Common myeloid progenitor, CD34-positive (primary cell): Measurements from ENCODE around the gene ERRFI1.

Source experiments
- CTCF ChIA-PET: fragments of 350-600 bp; sonication (Branson Sonifier 250); formaldehyde crosslinking; loops from one replicate; lab custom pipeline; 2021; ENCODE audit warnings: antibody characterized with exemption; lab: Charles Lee
- POLR2A ChIA-PET: fragments of 350-600 bp; sonication (Branson Sonifier 250); formaldehyde crosslinking; loops from one replicate; lab custom pipeline; 2021; ENCODE audit warnings: antibody characterized with exemption; lab: Charles Lee
- DNase-seq, 3 donors: peaks; one replicate each; pipeline versions ENCODE4 v3.0.0 to v3.0.0-alpha.2; 2013
- H3K27ac ChIP-seq, 2 experiments: 1 replicate in 1 of 2; 2 replicates in 1 of 2; pipeline ENCODE4 v1.7.0; 2013; ENCODE audit warnings: inconsistent platforms in 2 of 2, low read length in 2 of 2, mild to moderate bottlenecking in 2 of 2, low read depth in 1 of 2, moderate library complexity in 1 of 2; ENCODE audit not compliant: severe bottlenecking in 2 of 2, insufficient read depth in 1 of 2, poor library complexity in 1 of 2
- H3K27me3 ChIP-seq, 5 experiments: replicated peaks in 2 of 5; 1 replicate in 3 of 5; 2 replicates in 2 of 5; pipeline versions ENCODE4 v1.6.1 to v1.7.0; 2013; ENCODE audit warnings: low read length in 4 of 5, mild to moderate bottlenecking in 2 of 5, moderate library complexity in 2 of 5, inconsistent platforms in 1 of 5; ENCODE audit not compliant: insufficient read depth in 5 of 5, control insufficient read depth in 4 of 5
- H3K36me3 ChIP-seq, 4 experiments: 1 replicate in 2 of 4; 2 replicates in 2 of 4; pipeline versions ENCODE4 v1.6.1 to v1.7.0; 2013; ENCODE audit warnings: low read length in 3 of 4, control low read depth in 1 of 4, mild to moderate bottlenecking in 1 of 4; ENCODE audit not compliant: control insufficient read depth in 4 of 4, insufficient read depth in 4 of 4
- H3K4me1 ChIP-seq, 4 experiments: 1 replicate in 3 of 4; 2 replicates in 1 of 4; pipeline versions ENCODE4 v1.6.1 to v1.7.1; 2013; ENCODE audit warnings: low read length in 3 of 4, mild to moderate bottlenecking in 3 of 4, control low read depth in 1 of 4, inconsistent platforms in 1 of 4, moderate library complexity in 1 of 4; ENCODE audit not compliant: control insufficient read depth in 4 of 4, insufficient read depth in 4 of 4; ENCODE audit errors: control extremely low read depth in 1 of 4
- H3K4me3 ChIP-seq, 7 experiments: 1 replicate in 4 of 7; 2 replicates in 3 of 7; pipeline versions ENCODE4 v1.5.1 to v1.7.0; 2013; ENCODE audit warnings: mild to moderate bottlenecking in 7 of 7, low read length in 6 of 7, moderate library complexity in 6 of 7, inconsistent platforms in 2 of 7, low read depth in 2 of 7, control low read depth in 1 of 7; ENCODE audit not compliant: insufficient read depth in 4 of 7, control insufficient read depth in 1 of 7; ENCODE audit errors: extremely low read depth in 1 of 7
- H3K9me3 ChIP-seq, 5 experiments: 1 replicate in 4 of 5; 2 replicates in 1 of 5; pipeline versions ENCODE4 v1.6.1 to v1.7.1; 2013; ENCODE audit warnings: low read length in 4 of 5, mild to moderate bottlenecking in 2 of 5, inconsistent platforms in 1 of 5, low read depth in 1 of 5, moderate library complexity in 1 of 5; ENCODE audit not compliant: control insufficient read depth in 4 of 5, insufficient read depth in 2 of 5; ENCODE audit errors: control extremely low read depth in 1 of 5
- WGBS: methylation state at CpG from one replicate; pipeline ENCODE4 v1.1.5; 2013; ENCODE audit not compliant: insufficient coverage; 5-methylcytosine and 5-hydroxymethylcytosine counted together

The ERRFI1 gene

GRCh38 chr1:8010080-8010664, 15.9 kb downstream of the ERRFI1 start:
- Histone ChIP-seq H3K27ac (no peak overlapping the region), H3K4me1 (no peaks in the 10 kb centered on the region), H3K9me3 (no peaks in the 10 kb centered on the region), H3K27me3 (peaks cover 0 to under 1% (median 0%) of the 10 kb centered on the region in 5 experiments), H3K4me3 (no peak overlapping the region), H3K36me3 (no peaks in the 10 kb centered on the region)
- WGBS: 92% methylated on average over 8 of the region's 8 CpGs
- DNase-seq: no peak
- ChIA-PET POLR2A (no interaction called here), CTCF (interaction anchor here (0.7 to 10.4 kb wide), 2 partner anchors 8 to 302 kb away, joined by 3 to 89 read pairs; no protein-coding TSS in a partner anchor)

DNA sequence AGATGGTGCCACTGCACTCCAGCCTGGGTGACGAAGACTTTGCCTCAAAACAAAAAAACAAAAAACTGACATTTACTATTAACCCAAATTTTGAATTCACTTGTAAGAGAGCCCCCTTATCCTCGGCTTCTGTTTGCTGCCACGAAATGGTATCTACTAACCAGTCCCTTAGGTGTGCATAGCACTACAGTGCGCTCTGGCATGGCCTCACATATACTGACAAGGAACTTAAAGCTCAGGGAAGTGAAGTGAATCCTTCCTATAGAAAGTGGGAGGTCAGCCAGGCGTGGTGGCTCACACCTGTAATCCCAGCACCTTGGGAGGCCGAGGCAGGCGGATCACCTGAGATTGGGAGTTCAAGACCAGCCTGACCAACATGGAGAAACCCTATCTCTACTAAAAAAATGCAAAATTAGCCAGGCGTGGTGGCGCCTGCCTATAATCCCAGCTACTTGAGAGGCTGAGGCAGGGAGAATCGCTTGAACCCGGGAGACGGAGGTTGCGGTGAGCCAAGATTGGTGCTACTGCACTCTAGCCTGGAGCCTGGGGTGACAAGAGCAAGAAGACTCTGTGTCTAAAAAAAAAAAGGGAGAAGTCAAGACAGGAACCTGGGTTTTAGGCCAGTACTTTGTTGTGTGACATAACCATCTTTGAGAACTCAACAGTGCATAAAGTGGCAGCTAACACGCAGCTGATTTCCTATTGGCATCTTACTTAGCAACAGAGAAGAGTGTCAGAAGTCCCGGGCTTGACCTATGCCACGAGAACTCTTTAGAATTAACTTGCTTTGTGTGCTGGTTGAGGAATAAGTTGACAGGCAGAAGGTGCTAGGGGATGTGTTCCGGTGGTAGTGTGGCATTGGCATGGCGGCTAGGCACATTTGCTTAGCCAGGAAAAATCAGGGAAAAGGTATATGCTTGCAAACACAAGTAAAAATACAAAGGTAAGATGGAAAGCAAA, 16.8 kb downstream of the ERRFI1 start:
- 98% methylated on average over 17 of the region's 18 CpGs for WGBS
- Histone ChIP-seq H3K27ac (no peak overlapping the region), H3K9me3 (no peaks in the 10 kb centered on the region), H3K27me3 (no peaks in the 10 kb centered on the region), H3K36me3 (no peaks in the 10 kb centered on the region), H3K4me1 (no peaks in the 10 kb centered on the region), H3K4me3 (no peak overlapping the region)
- POLR2A ChIA-PET: no interaction called here
- CTCF ChIA-PET: interaction anchor here (0.7 kb wide), 1 partner anchor 305 kb away, joined by 3 read pairs; no protein-coding TSS in a partner anchor
- no peak for DNase-seq

DNA sequence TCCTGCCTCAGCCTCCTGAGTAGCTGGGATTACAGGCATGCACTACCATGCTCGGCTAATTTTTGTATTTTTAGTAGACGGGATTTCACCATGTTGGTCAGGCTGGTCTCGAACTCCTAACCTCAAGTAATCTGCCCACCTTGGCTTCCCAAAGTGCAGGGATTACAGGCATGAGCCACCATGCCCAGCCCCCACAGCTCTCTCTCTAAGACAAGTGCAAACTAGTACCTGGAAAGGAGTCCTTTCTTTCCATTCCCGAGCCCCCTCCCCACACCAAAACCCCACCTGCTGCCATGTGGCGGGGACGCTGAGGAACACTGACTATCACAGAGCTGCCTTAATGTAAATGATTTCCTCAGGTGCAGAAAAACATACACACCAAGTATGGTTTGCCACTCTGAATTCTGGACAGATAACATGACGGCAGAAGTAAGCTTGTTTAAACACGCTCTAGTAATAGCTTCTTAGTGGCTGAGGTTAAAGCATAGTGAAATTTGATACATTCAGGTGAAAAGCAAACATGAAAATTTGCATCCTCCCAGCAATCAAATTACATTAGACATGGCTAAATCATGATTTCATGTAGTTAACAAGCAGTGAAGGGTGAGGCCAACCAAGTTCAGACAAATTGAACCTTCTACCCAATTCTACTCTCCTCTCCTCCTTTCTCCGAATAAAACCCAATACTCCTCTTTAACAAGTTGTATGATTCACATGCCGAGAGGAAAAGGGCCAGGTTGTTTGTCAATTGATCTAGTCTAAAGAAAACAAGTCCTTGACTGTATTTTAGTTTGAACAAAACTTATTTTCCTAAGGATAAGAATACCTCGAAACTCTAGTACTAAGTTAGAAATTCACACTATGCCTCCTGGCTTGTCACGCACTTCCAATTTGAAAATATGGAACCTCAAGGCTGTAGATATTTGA, 19.8 kb downstream of the ERRFI1 start:
- no peaks in the 10 kb centered on the region for H3K27me3 ChIP-seq
- no peak overlapping the region for H3K4me3 ChIP-seq
- no peaks in the 10 kb centered on the region for H3K36me3 ChIP-seq
- POLR2A ChIA-PET: no interaction called here
- WGBS: 98% methylated on average over 8 of the region's 12 CpGs
- CTCF ChIA-PET: interaction anchor here (1.4 to 1.8 kb wide), 2 partner anchors 9 to 345 kb away, joined by 4 to 9 read pairs; no protein-coding TSS in a partner anchor
- no peak overlapping the region for H3K27ac ChIP-seq
- DNase-seq: no peak
- H3K4me1 ChIP-seq: peaks cover 0 to 7% (median under 1%) of the 10 kb centered on the region in 4 experiments
- no peaks in the 10 kb centered on the region for H3K9me3 ChIP-seq

DNA sequence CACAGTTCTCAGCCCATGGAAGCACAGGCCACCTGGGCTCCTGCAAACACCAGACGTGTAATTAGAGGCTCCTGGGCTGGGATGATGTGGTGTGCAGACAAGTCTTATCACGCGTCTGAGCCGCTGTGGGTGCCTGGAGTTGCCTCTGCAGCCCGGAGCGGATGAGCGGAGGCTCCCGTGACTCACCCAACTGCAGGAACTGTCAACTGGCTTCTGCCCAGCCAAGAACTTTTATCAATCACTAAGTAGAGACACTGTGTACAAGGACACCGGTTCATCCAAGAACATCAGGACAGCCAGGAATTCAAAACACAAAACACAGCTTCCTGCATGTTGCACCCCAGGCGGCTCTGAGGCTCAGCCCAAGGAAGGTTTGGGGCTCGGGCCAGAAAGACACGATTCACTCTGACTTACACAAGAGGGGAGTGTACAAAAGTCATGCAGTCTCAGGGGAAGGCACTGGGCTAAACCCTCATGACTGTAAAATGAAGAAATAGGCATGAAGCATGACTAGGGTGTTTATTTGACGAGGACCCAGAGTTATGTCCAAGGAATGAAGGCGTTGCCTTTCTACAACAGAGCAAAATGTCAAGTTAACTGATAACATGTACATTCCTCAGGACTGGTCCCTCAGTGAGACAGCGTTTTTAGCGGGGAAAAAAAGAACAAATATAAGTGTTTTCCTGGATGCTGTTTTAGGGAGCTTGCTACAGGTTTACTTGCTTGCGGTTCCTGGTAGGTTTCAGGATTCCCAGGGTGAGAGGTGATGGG, 21.1 kb downstream of the ERRFI1 start:
- no peak overlapping the region for H3K4me3 ChIP-seq
- no peak overlapping the region for H3K27ac ChIP-seq
- H3K27me3 ChIP-seq: no peaks in the 10 kb centered on the region
- no peaks in the 10 kb centered on the region for H3K9me3 ChIP-seq
- POLR2A ChIA-PET: no interaction called here
- H3K36me3 ChIP-seq: no peaks in the 10 kb centered on the region
- CTCF ChIA-PET: interaction anchor here (1.4 to 1.8 kb wide), 2 partner anchors 11 to 347 kb away, joined by 4 to 9 read pairs; no protein-coding TSS in a partner anchor
- no peak for DNase-seq
- 93% methylated on average over 15 of the region's 17 CpGs for WGBS
- peaks cover 0 to 7% (median under 1%) of the 10 kb centered on the region in 4 experiments for H3K4me1 ChIP-seq

- H3K36me3 ChIP-seq: no peaks in the 10 kb centered on the region
- H3K4me3 ChIP-seq: no peak overlapping the region
- no peaks in the 10 kb centered on the region for H3K9me3 ChIP-seq
- WGBS: 97% methylated on average over 13 of the region's 18 CpGs
- H3K27ac ChIP-seq: no peak overlapping the region
- no peak for DNase-seq
- ChIA-PET POLR2A (no interaction called here), CTCF (interaction anchor here (0.7 kb wide), 1 partner anchor 10 kb away, joined by 3 read pairs; no protein-coding TSS in a partner anchor)
- H3K27me3 ChIP-seq: no peaks in the 10 kb centered on the region
- peaks cover 0 to 7% (median under 1%) of the 10 kb centered on the region in 4 experiments for H3K4me1 ChIP-seq
These were observed 21.9 kb downstream of the ERRFI1 start for GRCh38 chr1:8004113-8004802.
